ENCODE results near the gene MPZL1.

MPZL1 gene

GRCh38 chr1:167721617-167722151 is at the start of gene MPZL1:
Gene MPZL1, plus strand, starts transcription at chr1:167721982. Its CDS starts 170 bp downstream, at chr1:167722152.
- DNase-seq = peak; percentile 67 to 83

- DNase-seq = no peak
Measured at GRCh38 chr1:167672831-167673230, 49.0 kb upstream of the MPZL1 start.

- DNase-seq = no peak
Measured at GRCh38 chr1:167673265-167673664, 48.5 kb upstream of the MPZL1 start.

- DNase-seq = no peak
Measured at GRCh38 chr1:167674156-167674555, 47.6 kb upstream of the MPZL1 start.

GRCh38 chr1:167675440-167675839 is 46.3 kb upstream of the MPZL1 start:
- no peak for DNase-seq

GRCh38 chr1:167676205-167676915 is 45.4 kb upstream of the MPZL1 start:
- no peak for DNase-seq

GRCh38 chr1:167676916-167677848 is 44.6 kb upstream of the MPZL1 start:
- DNase-seq = no peak

GRCh38 chr1:167678422-167678821 is 43.4 kb upstream of the MPZL1 start:
- DNase-seq = no peak

GRCh38 chr1:167678838-167679237 is 42.9 kb upstream of the MPZL1 start:
- no peak for DNase-seq

GRCh38 chr1:167679714-167680113 is 42.1 kb upstream of the MPZL1 start:
- no peak for DNase-seq

- DNase-seq = no peak
Measured at GRCh38 chr1:167681024-167681423, 40.8 kb upstream of the MPZL1 start.

- no peak for DNase-seq
Measured at GRCh38 chr1:167681451-167682098, 40.2 kb upstream of the MPZL1 start.

- DNase-seq = no peak
Measured at GRCh38 chr1:167683226-167683625, 38.6 kb upstream of the MPZL1 start.

GRCh38 chr1:167683641-167684502 is 37.9 kb upstream of the MPZL1 start:
- DNase-seq = no peak

GRCh38 chr1:167685844-167686243 is 35.9 kb upstream of the MPZL1 start:
- no peak for DNase-seq

- peak; percentile 12 to 77 for DNase-seq
Measured at GRCh38 chr1:167687919-167688519, 33.8 kb upstream of the MPZL1 start.

GRCh38 chr1:167689567-167689920 is 32.2 kb upstream of the MPZL1 start:
- DNase-seq = no peak

GRCh38 chr1:167690053-167690452 is 31.7 kb upstream of the MPZL1 start:
- DNase-seq = no peak

GRCh38 chr1:167693425-167694045 is 28.2 kb upstream of the MPZL1 start:
- no peak for DNase-seq

- DNase-seq = no peak
Measured at GRCh38 chr1:167694691-167695090, 27.1 kb upstream of the MPZL1 start.

GRCh38 chr1:167695147-167695546 is 26.6 kb upstream of the MPZL1 start:
- no peak for DNase-seq
